Loucy (cell line): ENCODE data around the gene PNLIPRP2.

ENCODE experiments used
- H2AFZ ChIP-seq: fragments of 200-600 bp; sonication (generic); 2 replicates; pipeline ENCODE4 v1.6.0; 2016; ENCODE audit warnings: antibody characterized with exemption, mild to moderate bottlenecking, low read length, moderate library complexity
- H3F3A ChIP-seq: fragments of 200-600 bp; 2 replicates; pipeline ENCODE4 v1.6.0; 2016; ENCODE audit warnings: antibody characterized with exemption, low read depth, mild to moderate bottlenecking
- H3K27me3 ChIP-seq: fragments of 200-600 bp; sonication (generic); 2 replicates; pipeline ENCODE4 v1.6.1; 2014; ENCODE audit warnings: low read length, mild to moderate bottlenecking; ENCODE audit not compliant: insufficient read depth, poor library complexity, severe bottlenecking
- H3K36me3 ChIP-seq: fragments of 200-600 bp; sonication (generic); 2 replicates; pipeline ENCODE4 v1.6.1; 2016; ENCODE audit warnings: low read length; ENCODE audit not compliant: insufficient read depth
- H3K4me1 ChIP-seq: fragments of 200-600 bp; sonication (generic); 2 replicates; pipeline ENCODE4 v1.5.1; 2014; ENCODE audit warnings: low read length, mild to moderate bottlenecking; ENCODE audit not compliant: insufficient read depth, poor library complexity, severe bottlenecking
- H3K4me2 ChIP-seq: fragments of 200-600 bp; sonication (generic); 2 replicates; pipeline ENCODE4 v1.6.0; 2014; ENCODE audit warnings: antibody characterized with exemption, low read length, low read depth, mild to moderate bottlenecking; ENCODE audit not compliant: poor library complexity, severe bottlenecking
- H3K4me3 ChIP-seq: fragments of 200-600 bp; sonication (generic); 2 replicates; pipeline ENCODE4 v1.5.1; 2014; ENCODE audit warnings: low read length, mild to moderate bottlenecking, mixed read lengths; ENCODE audit not compliant: poor library complexity, severe bottlenecking
- H3K79me2 ChIP-seq: fragments of 200-600 bp; sonication (generic); 2 replicates; pipeline ENCODE4 v1.6.1; 2014; ENCODE audit warnings: low read length; ENCODE audit not compliant: insufficient read depth
- H3K9ac ChIP-seq: fragments of 200-600 bp; sonication (generic); 2 replicates; pipeline ENCODE4 v1.6.0; 2014; ENCODE audit warnings: mild to moderate bottlenecking, low read depth, low read length, moderate library complexity; ENCODE audit not compliant: poor library complexity, severe bottlenecking
- H3K9me2 ChIP-seq: fragments of 200-600 bp; sonication (generic); replicated peaks from 2 replicates; pipeline ENCODE4 v1.6.1; 2016; ENCODE audit warnings: low read depth, low read length, mixed read lengths
- H3K9me3 ChIP-seq: fragments of 200-600 bp; sonication (generic); 2 replicates; pipeline ENCODE4 v1.6.1; 2014; ENCODE audit warnings: mild to moderate bottlenecking, antibody characterized with exemption, low read length, low read depth; ENCODE audit not compliant: insufficient read depth
- H4K20me1 ChIP-seq: fragments of 200-600 bp; sonication (generic); 2 replicates; pipeline ENCODE4 v1.6.0; 2014; ENCODE audit warnings: antibody characterized with exemption, low read length, mild to moderate bottlenecking; ENCODE audit not compliant: insufficient read depth, poor library complexity, severe bottlenecking
- CTCF ChIP-seq: fragments of 200-600 bp; sonication (generic); conservative IDR thresholded peaks from 2 replicates; pipeline ENCODE4 v1.5.1; 2014; ENCODE audit warnings: mild to moderate bottlenecking, antibody characterized with exemption, low read length
- EZH2phosphoT487 ChIP-seq: fragments of 200-600 bp; IDR thresholded peaks from 2 replicates; pipeline ENCODE4 v1.6.1; 2018; ENCODE audit warnings: antibody characterized with exemption, mild to moderate bottlenecking, moderate library complexity, borderline replicate concordance

The PNLIPRP2 gene

DNA sequence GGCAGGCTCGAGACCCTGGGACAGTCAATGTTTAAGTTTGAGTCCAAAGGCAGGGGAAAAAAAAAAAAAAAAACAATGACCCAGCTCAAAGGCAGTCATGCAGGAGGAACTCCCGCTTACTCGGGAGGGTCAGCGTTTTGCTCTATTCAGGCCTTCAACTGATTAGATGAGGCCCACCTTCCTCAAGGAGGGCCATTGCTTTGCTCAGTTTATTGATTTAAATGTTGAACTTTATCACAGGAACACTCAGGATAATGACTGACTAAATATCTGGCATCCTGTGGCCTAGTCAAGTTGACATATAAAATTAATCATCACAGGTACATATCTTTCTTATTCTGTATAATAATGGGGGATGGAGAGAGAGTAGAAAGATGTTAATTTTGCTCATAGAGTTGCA lies 69.0 kb downstream of the PNLIPRP2 start:
- no peaks in the 10 kb centered on the region for H3K79me2 ChIP-seq
- H2AFZ ChIP-seq = no peak overlapping the region
- no peak overlapping the region for H3K9ac ChIP-seq
- H3K4me2 ChIP-seq = no peak overlapping the region
- H3K4me1 ChIP-seq = no peaks in the 10 kb centered on the region
- no peaks in the 10 kb centered on the region for H3F3A ChIP-seq
- H3K4me3 ChIP-seq = no peak overlapping the region
- H3K9me3 ChIP-seq = no peaks in the 10 kb centered on the region
- H3K36me3 ChIP-seq = no peaks in the 10 kb centered on the region
- TF ChIP-seq EZH2phosphoT487 (no peak), CTCF (no peak)
- no peaks in the 10 kb centered on the region for H4K20me1 ChIP-seq
- H3K9me2 ChIP-seq = no peaks in the 10 kb centered on the region
- no peaks in the 10 kb centered on the region for H3K27me3 ChIP-seq

DNA sequence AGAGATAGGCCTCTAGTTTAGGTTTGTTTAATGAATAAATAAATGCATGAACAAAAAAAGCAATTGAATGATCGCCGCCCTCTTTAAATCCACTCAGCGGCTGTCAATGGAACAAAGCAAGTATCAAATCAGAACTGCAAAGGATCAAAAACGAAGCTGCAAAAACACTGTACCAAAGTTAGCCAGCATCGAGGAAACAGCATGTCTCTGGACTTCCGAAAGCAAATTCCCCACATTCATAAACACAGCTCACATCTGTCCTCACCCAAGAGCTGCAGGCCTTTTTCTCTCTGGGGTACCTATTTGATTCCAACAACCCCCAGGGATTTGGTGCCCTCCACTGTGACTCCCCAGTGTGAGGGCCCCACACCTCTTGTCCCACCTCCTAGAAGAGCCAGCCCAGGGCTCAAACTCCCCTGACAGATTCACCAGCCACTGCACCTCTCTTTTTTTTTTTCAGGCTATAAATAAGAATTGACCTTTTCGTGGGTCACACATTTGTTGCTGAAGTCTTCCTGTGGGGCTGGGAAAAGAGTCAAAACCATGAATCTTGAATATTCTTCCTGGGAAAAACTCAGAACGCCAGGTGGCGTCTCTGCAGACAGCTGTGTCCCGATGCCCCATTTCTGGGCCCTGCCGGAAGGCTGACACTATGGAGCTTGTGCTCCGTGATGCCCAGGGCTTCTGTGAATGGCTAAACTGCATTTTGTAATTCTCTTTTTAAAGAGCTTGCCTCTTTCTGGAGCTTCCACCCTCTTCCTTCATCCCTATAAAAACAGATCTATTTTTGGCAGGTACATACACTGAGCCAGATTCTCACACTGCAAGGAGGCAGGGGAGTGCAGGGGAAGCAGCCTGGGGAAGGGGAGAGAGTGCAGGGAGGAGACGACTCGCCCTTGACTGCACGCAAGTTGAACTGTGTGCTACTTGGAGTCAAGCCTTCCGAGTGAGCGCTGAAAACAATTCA lies 69.9 kb downstream of the PNLIPRP2 start:
- TF ChIP-seq EZH2phosphoT487 = no peak
- TF ChIP-seq CTCF = no peak
- Histone ChIP-seq H3K4me3 (no peak overlapping the region), H3K4me1 (no peaks in the 10 kb centered on the region), H2AFZ (no peak overlapping the region), H3K79me2 (no peaks in the 10 kb centered on the region), H3K9ac (no peak overlapping the region), H3K27me3 (no peaks in the 10 kb centered on the region), H3K36me3 (no peaks in the 10 kb centered on the region), H3K9me3 (no peaks in the 10 kb centered on the region), H3K4me2 (no peak overlapping the region), H4K20me1 (no peaks in the 10 kb centered on the region), H3F3A (no peaks in the 10 kb centered on the region), H3K9me2 (no peaks in the 10 kb centered on the region)

DNA sequence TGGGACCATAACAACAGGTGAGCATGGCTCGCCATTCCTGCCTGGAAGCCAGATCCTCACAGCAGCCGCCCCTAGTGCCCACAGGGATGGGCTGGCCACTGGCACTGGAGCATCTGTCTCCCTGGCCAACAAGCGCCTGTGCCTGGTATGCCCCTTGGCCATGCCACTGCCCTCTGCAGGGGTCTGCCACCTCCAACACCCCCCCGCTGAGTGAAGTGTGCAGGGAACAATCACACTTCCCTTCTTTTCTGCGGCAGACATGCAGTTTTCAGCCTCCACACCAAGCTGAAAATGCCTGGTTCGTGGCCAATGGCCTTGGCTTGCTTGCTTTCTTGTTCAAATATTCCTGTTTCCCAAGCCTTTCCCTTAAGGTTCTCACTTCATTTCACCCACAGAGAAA lies 70.9 kb downstream of the PNLIPRP2 start:
- Histone ChIP-seq H3F3A (no peaks in the 10 kb centered on the region), H3K4me3 (no peak overlapping the region), H3K79me2 (no peaks in the 10 kb centered on the region), H3K4me2 (no peak overlapping the region), H3K9ac (no peak overlapping the region), H3K9me2 (no peaks in the 10 kb centered on the region), H3K9me3 (no peaks in the 10 kb centered on the region), H2AFZ (no peak overlapping the region), H4K20me1 (no peaks in the 10 kb centered on the region), H3K4me1 (no peaks in the 10 kb centered on the region), H3K36me3 (no peaks in the 10 kb centered on the region), H3K27me3 (no peaks in the 10 kb centered on the region)
- TF ChIP-seq CTCF (no peak), EZH2phosphoT487 (no peak)
